HEK293 (cell line): ENCODE measurements around the gene ZNF862.

ENCODE experiments used
- ATF2 ChIP-seq: fragments of 450-650 bp; formaldehyde crosslinking; IDR thresholded peaks from 2 replicates; pipeline ENCODE4 v1.5.1; 2016; ENCODE audit warnings: missing biosample characterization, missing genetic modification characterization, low read depth
- OSR2 ChIP-seq: fragments of 450-650 bp; formaldehyde crosslinking; IDR thresholded peaks from 2 replicates; pipeline ENCODE4 v1.5.1; 2016; ENCODE audit warnings: missing biosample characterization, missing genetic modification characterization
- REST ChIP-seq: fragments of 450-650 bp; formaldehyde crosslinking; IDR thresholded peaks from 2 replicates; pipeline ENCODE4 v1.5.1; 2016; ENCODE audit warnings: missing biosample characterization, missing genetic modification characterization
- SETDB1 ChIP-seq: IDR thresholded peaks from one replicate; pipeline ENCODE4 v1.6.1; 2017; ENCODE audit warnings: mild to moderate bottlenecking, low read length, moderate library complexity, mixed read lengths; ENCODE audit not compliant: insufficient read length
- YY1 ChIP-seq: fragments of 450-650 bp; formaldehyde crosslinking; IDR thresholded peaks from 2 replicates; pipeline ENCODE4 v1.5.1; 2018; ENCODE audit warnings: missing biosample characterization, missing genetic modification characterization
- ZNF133 ChIP-seq: fragments of 450-650 bp; formaldehyde crosslinking; IDR thresholded peaks from 2 replicates; pipeline ENCODE4 v1.5.1; 2016; ENCODE audit warnings: missing biosample characterization, missing genetic modification characterization
- TF ChIP-seq, protein P1 (sequence below): fragments of 450-650 bp; formaldehyde crosslinking; IDR thresholded peaks from 2 replicates; pipeline ENCODE4 v1.5.1; 2016; ENCODE audit warnings: missing biosample characterization, missing genetic modification characterization
- TF ChIP-seq, protein P2 (sequence below): fragments of 450-650 bp; formaldehyde crosslinking; IDR thresholded peaks from 2 replicates; pipeline ENCODE4 v1.5.1; 2016; ENCODE audit warnings: missing biosample characterization, missing genetic modification characterization

DNA sequence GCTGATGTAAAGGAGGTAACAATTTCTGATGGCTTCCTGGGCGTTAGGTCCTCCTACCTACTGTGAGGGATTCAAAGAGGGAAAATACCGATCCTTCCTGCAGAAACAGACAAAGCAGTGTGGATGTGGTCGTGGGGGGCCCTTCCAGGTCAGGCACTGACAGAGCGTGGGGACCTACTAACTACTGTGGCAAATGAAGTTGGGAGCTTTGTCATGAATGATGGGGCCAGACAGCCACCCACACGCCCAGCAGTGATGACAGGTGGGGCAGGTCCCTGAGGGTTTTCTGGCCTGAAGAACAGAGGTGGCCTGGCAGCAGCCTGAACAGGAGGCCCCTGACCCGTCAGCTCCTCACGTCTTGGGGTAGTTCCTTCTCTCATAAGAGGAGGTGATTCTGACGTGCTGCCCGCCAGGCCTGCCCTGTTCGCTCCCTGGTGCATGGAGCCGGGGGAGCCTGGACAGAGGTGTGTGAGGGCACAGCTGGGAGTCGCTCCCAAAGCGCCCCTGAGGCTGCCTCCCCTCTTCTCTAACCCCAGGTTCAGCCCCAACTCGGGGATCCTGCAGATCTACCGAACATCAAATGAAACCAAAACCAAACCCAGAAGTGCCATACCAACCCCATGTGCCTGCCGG is 39.8 kb downstream of the ZNF862 start:
- TF ChIP-seq, protein P1, sequence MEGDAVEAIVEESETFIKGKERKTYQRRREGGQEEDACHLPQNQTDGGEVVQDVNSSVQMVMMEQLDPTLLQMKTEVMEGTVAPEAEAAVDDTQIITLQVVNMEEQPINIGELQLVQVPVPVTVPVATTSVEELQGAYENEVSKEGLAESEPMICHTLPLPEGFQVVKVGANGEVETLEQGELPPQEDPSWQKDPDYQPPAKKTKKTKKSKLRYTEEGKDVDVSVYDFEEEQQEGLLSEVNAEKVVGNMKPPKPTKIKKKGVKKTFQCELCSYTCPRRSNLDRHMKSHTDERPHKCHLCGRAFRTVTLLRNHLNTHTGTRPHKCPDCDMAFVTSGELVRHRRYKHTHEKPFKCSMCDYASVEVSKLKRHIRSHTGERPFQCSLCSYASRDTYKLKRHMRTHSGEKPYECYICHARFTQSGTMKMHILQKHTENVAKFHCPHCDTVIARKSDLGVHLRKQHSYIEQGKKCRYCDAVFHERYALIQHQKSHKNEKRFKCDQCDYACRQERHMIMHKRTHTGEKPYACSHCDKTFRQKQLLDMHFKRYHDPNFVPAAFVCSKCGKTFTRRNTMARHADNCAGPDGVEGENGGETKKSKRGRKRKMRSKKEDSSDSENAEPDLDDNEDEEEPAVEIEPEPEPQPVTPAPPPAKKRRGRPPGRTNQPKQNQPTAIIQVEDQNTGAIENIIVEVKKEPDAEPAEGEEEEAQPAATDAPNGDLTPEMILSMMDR (tag by site-specific recombination), result no peak
- no peak for TF ChIP-seq ATF2 (tag by site-specific recombination)
- no peak for TF ChIP-seq ZNF133 (tag by site-specific recombination)
- TF ChIP-seq REST (tag by site-specific recombination), result no peak
- TF ChIP-seq SETDB1, result no peak
- TF ChIP-seq, protein P2, sequence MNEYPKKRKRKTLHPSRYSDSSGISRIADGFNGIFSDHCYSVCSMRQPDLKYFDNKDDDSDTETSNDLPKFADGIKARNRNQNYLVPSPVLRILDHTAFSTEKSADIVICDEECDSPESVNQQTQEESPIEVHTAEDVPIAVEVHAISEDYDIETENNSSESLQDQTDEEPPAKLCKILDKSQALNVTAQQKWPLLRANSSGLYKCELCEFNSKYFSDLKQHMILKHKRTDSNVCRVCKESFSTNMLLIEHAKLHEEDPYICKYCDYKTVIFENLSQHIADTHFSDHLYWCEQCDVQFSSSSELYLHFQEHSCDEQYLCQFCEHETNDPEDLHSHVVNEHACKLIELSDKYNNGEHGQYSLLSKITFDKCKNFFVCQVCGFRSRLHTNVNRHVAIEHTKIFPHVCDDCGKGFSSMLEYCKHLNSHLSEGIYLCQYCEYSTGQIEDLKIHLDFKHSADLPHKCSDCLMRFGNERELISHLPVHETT (tag by site-specific recombination), result no peak
- no peak for TF ChIP-seq OSR2 (tag by site-specific recombination)
- TF ChIP-seq YY1 (tag by site-specific recombination), result no peak
